CD4-positive, alpha-beta T cell (primary cell): ENCODE measurements around the gene GOSR2. TPM values are rescaled to one million over a fixed set of nuclear protein-coding genes. Genes with fewer than 3 reads are reported as not detected.

Experiments used
- ATAC-seq: fragments of 200-7000 bp; cut with Tn5 transposase; one replicate; pipeline ENCODE4 v1.10.0; 2022; ENCODE audit warnings: mild to moderate bottlenecking; ENCODE audit not compliant: poor library complexity
- CTCF ChIA-PET: fragments of 350-600 bp; sonication (Branson Sonifier 250); formaldehyde crosslinking; loops from one replicate; lab custom pipeline; 2021; ENCODE audit warnings: antibody characterized with exemption, inconsistent platforms; lab: Charles Lee
- POLR2A ChIA-PET: fragments of 350-600 bp; sonication (Branson Sonifier 250); formaldehyde crosslinking; loops from one replicate; lab custom pipeline; 2021; ENCODE audit warnings: antibody characterized with exemption, inconsistent platforms; lab: Charles Lee
- DNase-seq, 14 experiments: peaks; one replicate each; pipeline ENCODE4 v3.0.0-alpha.2; 2013 to 2020; ENCODE audit warnings: mixed read lengths in 2 of 14
- H3K27ac ChIP-seq, 2 donors: one replicate each; pipeline versions ENCODE4 v1.5.1 to v1.7.0; 2013; ENCODE audit warnings: low read length in 2 of 2, low read depth in 1 of 2, mild to moderate bottlenecking in 1 of 2
- H3K27me3 ChIP-seq, 2 experiments: 1 replicate in 1 of 2; 2 replicates in 1 of 2; pipeline versions ENCODE4 v1.6.1 to v1.7.0; 2013; ENCODE audit warnings: low read length in 2 of 2, control low read depth in 1 of 2, mild to moderate bottlenecking in 1 of 2, moderate library complexity in 1 of 2; ENCODE audit not compliant: insufficient read depth in 2 of 2, control insufficient read depth in 1 of 2
- H3K36me3 ChIP-seq: one replicate; pipeline ENCODE4 v1.6.1; 2013; ENCODE audit warnings: low read length, control low read depth; ENCODE audit not compliant: insufficient read depth
- H3K4me1 ChIP-seq: one replicate; pipeline ENCODE4 v1.6.1; 2013; ENCODE audit warnings: low read length, control low read depth; ENCODE audit not compliant: insufficient read depth
- H3K4me3 ChIP-seq: one replicate; pipeline ENCODE4 v1.5.1; 2013; ENCODE audit warnings: mild to moderate bottlenecking, low read length, moderate library complexity
- H3K9me3 ChIP-seq, 2 experiments: 1 replicate in 1 of 2; 2 replicates in 1 of 2; pipeline versions ENCODE4 v1.6.1 to v1.7.0; 2013; ENCODE audit warnings: low read length in 2 of 2, mild to moderate bottlenecking in 2 of 2, control low read depth in 1 of 2, moderate library complexity in 1 of 2; ENCODE audit not compliant: control insufficient read depth in 1 of 2, insufficient read depth in 1 of 2
- H3K27ac Mint-ChIP-seq: one replicate; pipeline ENCODE4 v1.8.0; 2020; ENCODE audit warnings: mixed read lengths
- H3K27me3 Mint-ChIP-seq: one replicate; pipeline ENCODE4 v1.8.0; 2021; ENCODE audit warnings: mixed read lengths
- H3K36me3 Mint-ChIP-seq: one replicate; pipeline ENCODE4 v1.8.0; 2021; ENCODE audit warnings: low read depth, mixed read lengths
- H3K4me1 Mint-ChIP-seq: one replicate; pipeline ENCODE4 v1.8.0; 2021; ENCODE audit warnings: low read depth, mixed read lengths
- H3K4me3 Mint-ChIP-seq: one replicate; pipeline ENCODE4 v1.8.0; 2020; ENCODE audit warnings: mild to moderate bottlenecking, mixed read lengths
- H3K9me3 Mint-ChIP-seq: one replicate; pipeline ENCODE4 v1.8.0; 2020; ENCODE audit warnings: mixed read lengths
- CTCF ChIP-seq: fragments of 200-600 bp; IDR thresholded peaks from one replicate; pipeline ENCODE4 v1.8.0; 2022; ENCODE audit warnings: antibody characterized with exemption, mild to moderate bottlenecking
- intact Hi-C, 2 experiments: fragments of 100-400 bp; cut with DNase I in 1 of 2; cut with micrococcal nuclease in 1 of 2; formaldehyde crosslinking; loops; one replicate each; pipeline versions ENCODE4 v1.15.1 to v1.9.0; 2023 to 2025; cut with DNase I, micrococcal nuclease
- total RNA-seq, 174 experiments: library from RNA in 2 of 174; stranded (reverse) in 2 of 174; gene quantifications; one replicate each; pipeline ENCODE4 v1.2.3 and lab custom pipeline; 2021 to 2026

The GOSR2 gene
- total RNA-seq, 2 experiments from 2014 or later, result 46.6 to 51.7 TPM

- POLR2A ChIA-PET, result no interaction called here
- CTCF ChIA-PET, result no interaction called here
- Histone ChIP-seq H3K9me3 (no peaks in the 10 kb centered on the region), H3K27ac (no peak overlapping the region), H3K4me1 (peaks cover 16% of the 10 kb centered on the region), H3K36me3 (peaks cover 23% of the 10 kb centered on the region), H3K27me3 (no peaks in the 10 kb centered on the region), H3K4me3 (no peak overlapping the region)
- ATAC-seq (no peak), DNase-seq (peak in 2 of 14 experiments; percentile 21 to 23)
- no peaks in the 10 kb centered on the region for H3K27me3 Mint-ChIP-seq
- H3K4me3 Mint-ChIP-seq, result no peak overlapping the region
- intact Hi-C loops, result loop anchor here (5.0 to 10.0 kb wide), 3 partner anchors 181 to 674 kb away; no protein-coding TSS in a partner anchor
- peak overlapping the region; percentile 47 for H3K27ac Mint-ChIP-seq
- H3K9me3 Mint-ChIP-seq, result no peaks in the 10 kb centered on the region
- H3K36me3 Mint-ChIP-seq, result peaks cover 24% of the 10 kb centered on the region
- H3K4me1 Mint-ChIP-seq, result peaks cover 28% of the 10 kb centered on the region
- TF ChIP-seq CTCF, result no peak
Measured at GRCh38 chr17:46943501-46944393, 20.8 kb downstream of the GOSR2 start.

- TF ChIP-seq CTCF, result no peak
- H3K4me3 Mint-ChIP-seq, result no peak overlapping the region
- Histone ChIP-seq H3K9me3 (no peaks in the 10 kb centered on the region), H3K27ac (no peak overlapping the region), H3K4me1 (peaks cover 16% of the 10 kb centered on the region), H3K27me3 (no peaks in the 10 kb centered on the region), H3K4me3 (no peak overlapping the region), H3K36me3 (peaks cover 17% of the 10 kb centered on the region)
- peaks cover 28% of the 10 kb centered on the region for H3K4me1 Mint-ChIP-seq
- intact Hi-C loops, result loop anchor here (5.0 to 10.0 kb wide), 3 partner anchors 180 to 672 kb away; no protein-coding TSS in a partner anchor
- DNase-seq, result no peak
- no peak overlapping the region for H3K27ac Mint-ChIP-seq
- ATAC-seq, result no peak
- ChIA-PET POLR2A (no interaction called here), CTCF (no interaction called here)
- no peaks in the 10 kb centered on the region for H3K9me3 Mint-ChIP-seq
- no peaks in the 10 kb centered on the region for H3K27me3 Mint-ChIP-seq
- H3K36me3 Mint-ChIP-seq, result peaks cover 21% of the 10 kb centered on the region
Measured at GRCh38 chr17:46944931-46945330, 22.0 kb downstream of the GOSR2 start.

GRCh38 chr17:46947216-46947615 lies 24.3 kb downstream of the GOSR2 start:
- Histone ChIP-seq H3K36me3 (peaks cover 6% of the 10 kb centered on the region), H3K4me3 (no peak overlapping the region), H3K9me3 (no peaks in the 10 kb centered on the region), H3K4me1 (peaks cover 16% of the 10 kb centered on the region), H3K27ac (no peak overlapping the region), H3K27me3 (no peaks in the 10 kb centered on the region)
- Mint-ChIP-seq H3K9me3 (no peaks in the 10 kb centered on the region), H3K4me3 (no peak overlapping the region), H3K4me1 (peaks cover 23% of the 10 kb centered on the region), H3K27me3 (no peaks in the 10 kb centered on the region), H3K27ac (no peak overlapping the region), H3K36me3 (peaks cover 16% of the 10 kb centered on the region)
- TF ChIP-seq CTCF, result no peak
- intact Hi-C loops, result loop anchor here in 1 of 2 experiments (10.0 kb wide), 2 partner anchors 178 to 668 kb away; no protein-coding TSS in a partner anchor
- ATAC-seq (no peak), DNase-seq (no peak)
- ChIA-PET CTCF (no interaction called here), POLR2A (no interaction called here)
